NCI-H748 (cell line): ENCODE results near the gene HDGFL1.

Experiments used
- DNase-seq: peaks from one replicate; lab custom pipeline; 2025; ENCODE audit not compliant: unreplicated experiment; lab: John Stamatoyannopoulos, UW

The HDGFL1 gene

DNA sequence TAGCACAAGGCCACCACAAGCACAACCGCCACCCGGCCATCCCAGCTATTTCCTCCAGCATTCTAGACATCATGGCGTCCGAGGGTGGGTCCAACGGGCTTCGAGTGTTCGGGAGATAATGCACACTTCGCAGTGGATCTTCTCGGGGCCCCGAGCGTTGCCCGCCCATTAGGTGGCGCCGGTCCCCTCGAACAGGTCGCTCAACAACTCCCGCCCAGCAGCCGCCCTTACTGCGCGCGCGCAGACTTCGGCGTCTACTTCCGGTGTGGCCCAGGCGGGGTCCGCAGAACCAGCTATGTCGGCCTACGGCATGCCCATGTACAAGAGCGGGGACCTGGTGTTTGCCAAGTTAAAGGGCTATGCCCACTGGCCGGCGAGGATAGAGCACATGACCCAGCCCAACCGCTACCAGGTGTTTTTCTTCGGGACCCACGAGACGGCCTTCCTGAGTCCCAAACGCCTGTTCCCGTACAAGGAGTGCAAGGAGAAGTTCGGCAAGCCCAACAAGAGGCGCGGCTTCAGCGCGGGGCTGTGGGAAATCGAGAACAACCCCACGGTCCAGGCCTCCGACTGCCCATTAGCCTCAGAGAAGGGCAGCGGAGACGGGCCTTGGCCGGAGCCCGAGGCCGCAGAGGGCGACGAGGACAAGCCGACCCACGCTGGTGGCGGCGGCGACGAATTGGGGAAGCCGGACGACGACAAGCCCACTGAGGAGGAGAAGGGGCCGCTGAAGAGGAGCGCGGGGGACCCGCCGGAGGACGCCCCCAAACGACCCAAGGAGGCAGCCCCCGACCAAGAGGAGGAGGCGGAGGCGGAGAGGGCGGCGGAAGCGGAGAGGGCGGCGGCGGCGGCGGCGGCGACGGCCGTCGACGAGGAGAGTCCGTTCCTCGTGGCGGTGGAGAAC, at the start of gene HDGFL1:
TSS of gene HDGFL1 (plus strand) at position 286 of the 904 bp plus-strand sequence. CDS start at position 296, 10 bp downstream.
- DNase-seq: no peak

DNA sequence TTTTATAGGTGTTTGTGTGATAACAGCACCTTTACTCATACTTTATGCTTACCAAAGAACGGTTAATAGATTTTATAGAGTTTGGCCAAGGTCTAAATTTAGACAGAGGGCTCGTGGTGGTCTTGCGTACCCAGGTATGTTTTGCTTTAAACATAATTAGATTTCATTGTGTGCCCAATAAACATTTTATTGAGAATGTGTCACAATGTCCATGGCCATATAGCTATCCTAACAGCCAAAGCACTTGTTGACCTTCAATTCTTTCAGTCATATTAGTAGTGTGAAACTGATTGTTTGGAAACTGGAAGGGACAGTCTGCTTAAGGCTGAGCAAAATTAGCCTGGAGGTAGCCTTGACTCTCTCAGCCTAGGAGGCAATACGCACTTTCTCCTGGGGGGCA, 48.3 kb upstream of the HDGFL1 start:
- DNase-seq: no peak

GRCh38 chr6:22526736-22527135, 42.6 kb upstream of the HDGFL1 start:
- no peak for DNase-seq

- DNase-seq: no peak
Measured at GRCh38 chr6:22529866-22530265, 39.5 kb upstream of the HDGFL1 start.

GRCh38 chr6:22530506-22530905, 38.9 kb upstream of the HDGFL1 start:
- DNase-seq: no peak

DNA sequence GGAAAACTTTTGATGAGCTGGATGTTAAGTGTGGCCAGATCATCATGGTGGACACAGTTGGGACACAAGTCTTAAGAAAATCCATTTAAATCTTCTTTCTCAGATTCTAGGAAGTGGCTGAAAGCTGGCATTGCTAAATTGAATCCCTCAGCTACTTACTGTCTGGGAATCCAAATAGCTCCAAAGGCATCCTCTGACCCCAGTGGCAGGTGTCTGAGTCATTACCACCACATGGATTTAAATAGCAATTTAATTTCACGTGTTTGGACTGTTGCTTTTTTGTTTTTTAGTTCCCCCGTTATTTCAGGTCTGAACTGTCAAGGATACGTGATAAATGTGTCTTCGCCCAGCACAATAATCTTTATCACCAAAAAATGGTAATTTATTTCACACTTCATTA, 33.2 kb upstream of the HDGFL1 start:
- DNase-seq: no peak

GRCh38 chr6:22544476-22544875, 24.9 kb upstream of the HDGFL1 start:
- DNase-seq: no peak

DNA sequence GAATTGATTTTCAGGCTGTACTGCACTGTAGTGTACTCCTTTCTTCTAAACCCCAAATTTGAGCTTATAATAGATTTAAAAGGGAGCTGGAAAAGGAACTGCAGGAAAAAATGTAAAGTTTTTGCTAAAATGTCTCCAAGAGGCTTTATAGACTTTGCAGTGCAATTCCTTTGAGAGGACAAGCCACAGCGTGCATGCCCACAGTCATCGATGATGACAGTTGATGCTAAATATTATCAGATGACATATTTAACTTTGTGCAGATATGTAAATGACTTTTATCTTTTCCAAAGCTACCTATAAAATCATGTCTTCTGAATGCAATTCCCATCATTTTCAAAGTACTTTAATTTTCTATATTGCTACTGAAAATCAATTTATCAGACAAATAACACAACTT, 24.3 kb upstream of the HDGFL1 start:
- DNase-seq: no peak

DNA sequence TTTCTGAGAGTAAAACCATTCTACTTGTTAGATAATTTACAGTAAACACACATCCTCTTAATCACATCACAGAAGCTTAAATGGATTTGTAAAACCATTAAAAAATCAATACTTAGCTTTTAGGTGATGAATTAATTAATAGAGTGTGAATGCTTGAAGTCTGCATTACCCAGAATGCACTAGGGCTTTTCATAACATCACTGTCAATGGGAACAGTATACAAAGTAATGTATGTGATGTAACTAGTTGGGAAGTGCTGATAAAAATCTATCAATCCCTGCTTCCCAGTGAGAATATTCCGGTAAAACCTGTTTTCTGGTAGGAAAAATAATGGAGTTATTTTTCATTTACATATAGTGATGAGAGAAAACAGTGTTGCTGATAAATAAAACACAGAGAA, 23.1 kb upstream of the HDGFL1 start:
- peak; percentile 13 for DNase-seq

GRCh38 chr6:22550971-22551670, 18.2 kb upstream of the HDGFL1 start:
- no peak for DNase-seq

DNA sequence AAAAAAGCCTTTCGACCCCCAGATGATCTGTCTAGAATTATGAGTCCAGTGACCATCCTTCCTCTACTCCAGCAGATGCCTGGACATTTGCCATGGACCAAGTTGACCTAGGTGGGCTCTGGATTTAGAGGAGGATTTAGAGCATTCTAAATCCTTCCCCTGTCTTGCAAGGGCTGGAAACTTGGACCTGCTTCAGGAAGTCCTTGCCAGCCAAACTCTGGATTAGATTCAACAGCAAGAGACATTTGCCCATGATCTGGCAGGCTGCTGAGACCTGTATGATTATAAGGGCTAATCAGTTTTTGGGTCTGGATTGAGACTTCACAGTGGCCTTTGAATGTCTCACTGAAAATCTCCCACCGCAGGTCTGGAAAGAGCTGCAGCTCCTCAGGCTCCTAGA, 13.1 kb upstream of the HDGFL1 start:
- no peak for DNase-seq

DNA sequence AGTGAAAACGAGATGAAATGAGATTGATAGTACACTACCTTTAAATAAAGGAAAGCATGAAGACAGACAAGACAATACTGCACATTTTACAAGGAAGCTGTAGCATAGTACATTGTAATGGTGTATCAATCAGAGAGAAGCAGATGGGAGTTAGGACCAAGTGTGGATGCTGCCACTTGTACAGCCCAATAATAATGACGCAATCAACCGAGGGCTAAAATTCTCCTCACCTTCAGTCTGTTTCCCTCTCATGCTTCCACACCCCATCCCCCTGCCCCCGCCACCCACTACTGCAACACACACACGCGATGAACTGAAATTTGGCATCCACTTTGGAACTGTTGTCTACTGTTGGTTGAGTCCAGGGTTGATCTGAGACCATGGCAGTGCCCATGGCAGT, 12.4 kb upstream of the HDGFL1 start:
- no peak for DNase-seq

GRCh38 chr6:22558288-22558882, 11.0 kb upstream of the HDGFL1 start:
- peak; percentile 55 for DNase-seq

GRCh38 chr6:22568854-22569253, 512 bp upstream of the HDGFL1 start:
- DNase-seq: no peak

GRCh38 chr6:22570185-22570551, 802 bp downstream of the HDGFL1 start:
- no peak for DNase-seq

DNA sequence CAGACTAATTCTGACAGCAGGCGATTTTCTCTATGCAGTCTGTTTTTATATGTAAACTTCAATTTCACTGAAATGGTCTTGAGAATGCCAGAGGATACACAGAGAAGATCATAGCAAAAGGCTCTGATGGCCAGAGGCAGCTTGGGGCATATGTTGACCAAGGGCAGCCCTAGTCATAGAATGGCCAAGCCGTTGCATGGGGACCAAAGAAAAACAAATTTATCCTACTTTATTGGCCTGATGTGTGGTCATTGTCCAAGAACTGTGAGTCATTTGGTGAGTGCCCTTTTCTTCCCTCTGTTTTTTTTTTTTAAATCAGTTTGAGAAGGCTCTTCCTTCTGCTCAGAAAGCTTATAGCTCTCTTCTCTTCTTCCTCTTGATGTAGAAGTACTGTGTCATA, 5.8 kb downstream of the HDGFL1 start:
- no peak for DNase-seq

DNA sequence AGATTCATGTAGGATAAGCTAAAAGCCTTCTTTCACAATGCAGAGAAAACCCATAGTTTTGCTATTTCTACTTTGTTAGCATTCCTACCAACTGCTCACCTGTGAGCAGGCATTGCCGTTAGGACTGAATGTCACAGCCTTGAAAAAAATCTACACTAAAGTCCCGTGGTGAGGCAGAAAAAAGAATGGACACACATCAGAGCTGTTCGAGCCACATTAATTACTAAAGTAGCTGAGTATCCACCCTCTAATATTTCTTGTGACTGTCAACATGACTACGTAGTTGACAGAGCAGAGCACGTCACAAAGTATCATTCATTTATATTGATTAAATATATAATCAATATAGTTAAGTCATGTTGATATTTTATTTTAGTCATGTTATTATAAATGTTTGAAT, 10.1 kb downstream of the HDGFL1 start:
- no peak for DNase-seq

GRCh38 chr6:22580337-22580736, 11.0 kb downstream of the HDGFL1 start:
- DNase-seq: no peak

- DNase-seq: no peak
Measured at GRCh38 chr6:22582417-22583205, 13.2 kb downstream of the HDGFL1 start.

- no peak for DNase-seq
Measured at GRCh38 chr6:22583230-22583629, 13.9 kb downstream of the HDGFL1 start.

- DNase-seq: no peak
Measured at GRCh38 chr6:22583927-22584326, 14.6 kb downstream of the HDGFL1 start.
